GM21825 (cell line): Measurements from ENCODE around the gene LCN1.
"Not testable (repeated sequence)": the region's sequence is repeated elsewhere in the genome, so short reads cannot be mapped to it uniquely, and the experiment has no call there.

Experiments used
- ATAC-seq: cut with Tn5 transposase; IDR thresholded peaks from one replicate; pipeline ENCODE4 v1.9.1; 2021; ENCODE audit warnings: mild to moderate bottlenecking, moderate library complexity; ENCODE audit not compliant: unreplicated experiment

LCN1 gene

DNA sequence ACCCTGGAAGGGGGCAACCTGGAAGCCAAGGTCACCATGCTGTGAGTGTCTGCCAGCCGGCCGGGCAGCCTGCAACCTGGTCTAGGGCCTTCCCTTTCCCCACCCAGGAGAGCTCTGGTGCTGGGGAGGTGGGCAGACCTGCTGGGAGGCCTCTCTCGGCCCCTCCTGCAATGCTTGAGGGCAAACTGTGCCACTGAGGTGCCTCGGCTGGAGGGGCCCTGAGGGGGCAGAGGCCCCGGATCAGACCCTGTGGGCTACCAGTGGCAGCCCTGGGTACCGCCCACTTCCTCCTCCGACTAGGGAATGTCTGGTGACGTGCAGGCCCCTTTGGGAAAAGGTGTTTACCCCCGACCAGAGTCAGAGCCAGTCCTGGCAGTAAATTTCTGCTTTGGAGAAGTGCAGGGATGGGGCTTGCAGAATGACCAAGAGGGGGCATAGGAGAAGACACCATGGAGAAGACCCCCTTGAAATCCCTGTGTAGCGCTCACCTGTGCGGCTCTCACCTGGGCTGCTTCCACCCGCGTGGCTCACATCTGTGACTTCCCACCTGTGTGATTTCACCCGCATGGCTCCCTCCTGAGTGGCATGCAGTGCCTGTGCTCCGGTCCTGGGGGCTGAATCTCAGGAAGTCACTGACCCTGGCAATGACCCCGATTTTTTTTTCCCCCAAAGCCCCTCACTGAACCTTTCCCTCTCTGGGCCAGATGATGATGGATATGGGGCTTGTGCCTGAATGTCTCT, 1.1 kb downstream of the LCN1 start:
- ATAC-seq = no peak

DNA sequence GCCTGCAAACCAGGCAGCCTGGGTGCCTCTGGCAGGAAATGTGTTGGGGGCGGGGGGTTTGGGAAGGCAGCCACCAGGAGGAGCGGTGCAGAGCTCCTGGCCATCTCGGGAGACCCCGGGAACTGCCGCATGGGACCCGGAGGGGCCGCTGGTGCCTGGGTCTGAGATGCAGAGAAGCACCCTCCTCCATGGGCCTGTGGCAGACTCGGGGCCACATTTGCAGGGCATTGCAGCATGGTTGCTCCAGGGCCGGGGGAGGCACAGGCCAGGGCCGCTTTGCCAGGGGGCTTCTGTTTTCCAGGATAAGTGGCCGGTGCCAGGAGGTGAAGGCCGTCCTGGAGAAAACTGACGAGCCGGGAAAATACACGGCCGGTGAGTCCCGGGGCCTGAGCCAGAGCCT, 1.7 kb downstream of the LCN1 start:
- ATAC-seq = no peak

DNA sequence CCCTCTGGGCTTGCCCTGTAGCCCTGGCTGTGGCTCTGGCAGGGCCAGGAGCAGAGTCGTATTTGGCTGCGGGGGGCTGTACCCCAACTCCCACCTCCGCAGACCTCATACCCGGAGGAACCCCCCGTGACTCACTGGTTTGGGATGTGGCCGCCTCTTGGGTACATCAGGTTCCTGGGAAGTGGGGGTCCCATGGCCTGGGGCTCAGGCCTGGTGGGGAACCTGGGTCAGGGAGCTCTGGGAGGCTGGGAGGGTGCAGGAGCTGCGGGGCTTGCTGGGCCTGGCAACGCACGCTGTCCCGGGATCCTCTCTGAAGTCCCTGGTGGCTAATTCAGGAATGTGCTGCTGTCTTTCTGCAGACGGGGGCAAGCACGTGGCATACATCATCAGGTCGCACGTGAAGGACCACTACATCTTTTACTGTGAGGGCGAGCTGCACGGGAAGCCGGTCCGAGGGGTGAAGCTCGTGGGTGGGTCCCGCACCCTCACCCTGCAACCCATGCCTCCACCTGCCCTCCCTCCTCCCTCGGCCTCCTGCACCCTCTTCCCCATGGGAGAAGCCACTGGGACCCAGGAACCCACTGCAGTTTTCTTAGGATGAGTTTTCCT, 2.4 kb downstream of the LCN1 start:
- no peak for ATAC-seq

DNA sequence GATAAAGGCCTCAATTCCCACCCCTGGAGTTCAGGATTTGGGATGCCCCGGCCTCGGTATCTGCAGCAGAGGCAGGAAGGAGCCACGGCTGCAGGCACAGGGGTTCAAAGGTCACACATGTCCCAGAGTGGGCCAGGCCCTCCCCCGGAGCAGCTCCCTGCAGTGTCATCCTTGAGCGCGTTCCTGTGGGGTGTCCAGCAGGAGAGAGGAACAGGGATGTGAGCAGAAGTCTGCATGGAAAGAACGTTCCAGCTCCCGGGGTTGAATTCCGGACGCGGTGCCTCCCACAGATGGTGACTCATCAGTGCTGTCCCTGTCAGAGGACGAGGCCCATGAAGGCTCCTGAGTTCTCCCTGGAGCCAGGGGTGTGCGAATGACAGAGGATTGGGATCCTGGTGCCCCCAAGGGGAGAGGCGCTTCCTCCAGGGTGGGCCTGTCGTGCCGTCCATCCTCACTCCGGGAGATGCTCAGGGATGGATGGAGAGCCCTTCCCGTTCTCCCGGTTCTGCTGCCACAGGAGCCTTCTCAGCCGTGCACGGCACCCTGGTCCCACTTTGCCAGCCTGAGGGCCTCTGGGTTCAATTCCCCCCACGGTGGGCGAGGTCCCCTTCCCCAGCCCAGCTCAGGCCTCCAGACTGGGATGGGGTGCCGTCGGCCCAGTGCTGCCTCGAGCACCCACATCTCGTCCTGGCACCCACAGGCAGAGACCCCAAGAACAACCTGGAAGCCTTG, 3.1 kb downstream of the LCN1 start:
- no peak for ATAC-seq

DNA sequence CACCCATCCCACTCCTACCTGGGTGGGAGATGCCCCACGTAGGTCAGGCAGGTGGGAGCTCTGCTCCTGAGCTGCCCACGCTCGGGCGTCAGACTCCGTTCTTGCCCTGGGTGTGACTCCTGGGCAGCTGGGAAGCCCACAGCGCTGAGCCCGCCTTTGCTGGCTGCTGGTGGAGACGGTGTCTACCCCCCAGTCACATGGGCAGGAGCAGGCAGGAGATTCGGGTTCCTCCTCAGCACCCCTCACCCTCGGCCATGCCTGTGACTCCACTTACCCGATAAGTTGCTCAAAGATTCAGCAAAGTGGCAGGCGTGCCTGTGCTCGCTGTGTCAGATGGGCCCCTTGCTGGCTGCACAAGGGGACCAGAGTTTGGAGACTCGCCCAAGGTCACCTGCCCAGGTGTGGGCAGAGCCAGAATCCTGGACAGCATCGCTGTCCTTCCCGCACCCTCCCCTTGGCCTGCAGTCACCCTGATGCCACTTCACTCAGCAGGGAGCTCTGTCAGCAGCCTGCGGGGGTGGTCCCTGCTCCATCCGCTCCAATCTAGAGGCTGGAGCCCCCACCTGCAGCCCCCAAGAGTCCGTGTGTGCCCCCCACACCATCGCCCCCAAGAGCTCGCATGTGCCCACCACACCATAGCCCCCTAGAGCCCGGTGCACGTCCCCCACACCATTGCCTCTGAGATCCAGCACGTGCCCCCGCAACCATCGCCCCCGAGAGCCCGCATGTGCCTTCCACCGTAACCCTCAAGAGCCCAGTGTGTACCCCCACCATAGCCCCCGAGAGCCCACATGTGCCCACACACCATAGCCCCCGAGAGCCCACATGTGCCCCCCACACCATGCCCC, 4.2 kb downstream of the LCN1 start:
- no peak for ATAC-seq

DNA sequence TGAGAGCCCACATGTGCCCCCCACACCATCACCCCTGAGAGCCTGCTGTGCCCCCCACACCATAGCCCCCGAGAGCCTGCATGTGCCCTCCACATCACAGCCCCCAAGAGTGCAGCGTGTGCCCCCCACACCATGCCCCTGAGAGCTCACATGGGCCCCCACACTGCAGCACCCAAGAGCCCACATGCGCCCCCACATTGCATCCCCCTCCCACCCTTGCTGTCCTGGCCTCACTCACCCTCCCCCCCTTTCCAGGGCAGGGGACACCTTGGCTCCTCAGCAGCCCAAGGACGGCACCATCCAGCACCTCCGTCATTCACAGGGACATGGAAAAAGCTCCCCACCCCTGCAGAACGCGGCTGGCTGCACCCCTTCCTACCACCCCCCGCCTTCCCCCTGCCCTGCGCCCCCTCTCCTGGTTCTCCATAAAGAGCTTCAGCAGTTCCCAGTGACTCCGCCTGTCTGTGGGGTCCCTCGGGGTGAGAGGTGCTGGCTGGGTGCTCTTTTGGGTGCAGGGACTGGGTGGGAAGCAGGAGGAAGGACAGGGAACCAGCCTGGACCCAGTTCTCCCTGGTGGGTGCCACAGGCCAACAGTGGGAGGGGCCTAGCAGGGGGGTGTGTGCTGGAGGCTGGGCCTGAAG, 5.0 kb downstream of the LCN1 start:
- no peak for ATAC-seq

DNA sequence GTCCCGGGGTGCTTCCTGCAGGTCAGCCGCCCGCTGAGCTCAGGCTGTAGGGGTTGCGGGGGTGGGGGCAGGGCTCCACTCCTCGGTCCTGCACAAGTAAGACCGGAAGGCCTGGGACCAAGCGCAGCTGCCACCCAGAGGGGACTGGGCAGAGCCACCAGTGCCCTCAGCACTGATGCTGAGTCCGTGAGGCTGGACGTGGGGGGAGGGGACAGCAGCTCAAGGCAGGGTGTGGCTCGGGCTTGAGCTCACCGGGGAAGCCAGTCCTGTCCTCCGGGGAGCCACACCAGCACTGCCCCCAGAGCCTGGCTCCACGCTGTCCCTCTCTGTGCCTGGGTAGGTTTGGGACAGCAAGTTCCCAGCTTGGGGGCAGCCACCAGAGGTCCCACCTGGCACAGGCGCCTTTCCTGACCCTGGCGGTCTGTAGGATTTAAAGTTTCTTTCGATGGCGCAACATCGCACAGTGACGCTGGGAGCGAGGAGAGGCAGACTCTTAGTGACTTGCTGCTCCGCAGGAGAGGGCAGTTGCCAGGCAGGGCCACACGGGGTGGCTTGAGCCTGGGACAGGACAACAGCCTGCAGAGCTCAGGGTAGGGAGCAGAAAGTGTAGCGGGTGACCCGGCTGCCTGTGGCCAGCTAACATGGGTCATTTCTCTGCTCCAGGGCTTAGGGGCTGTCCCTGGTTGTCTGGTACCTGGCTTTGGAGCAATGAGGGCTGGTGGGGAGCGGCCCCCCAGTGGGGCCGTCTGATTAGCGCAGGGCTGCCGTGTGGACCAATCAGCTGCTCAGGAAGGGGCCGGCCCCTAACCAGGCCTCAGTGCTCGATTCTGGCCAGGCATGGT, 5.7 kb downstream of the LCN1 start:
- no peak for ATAC-seq

DNA sequence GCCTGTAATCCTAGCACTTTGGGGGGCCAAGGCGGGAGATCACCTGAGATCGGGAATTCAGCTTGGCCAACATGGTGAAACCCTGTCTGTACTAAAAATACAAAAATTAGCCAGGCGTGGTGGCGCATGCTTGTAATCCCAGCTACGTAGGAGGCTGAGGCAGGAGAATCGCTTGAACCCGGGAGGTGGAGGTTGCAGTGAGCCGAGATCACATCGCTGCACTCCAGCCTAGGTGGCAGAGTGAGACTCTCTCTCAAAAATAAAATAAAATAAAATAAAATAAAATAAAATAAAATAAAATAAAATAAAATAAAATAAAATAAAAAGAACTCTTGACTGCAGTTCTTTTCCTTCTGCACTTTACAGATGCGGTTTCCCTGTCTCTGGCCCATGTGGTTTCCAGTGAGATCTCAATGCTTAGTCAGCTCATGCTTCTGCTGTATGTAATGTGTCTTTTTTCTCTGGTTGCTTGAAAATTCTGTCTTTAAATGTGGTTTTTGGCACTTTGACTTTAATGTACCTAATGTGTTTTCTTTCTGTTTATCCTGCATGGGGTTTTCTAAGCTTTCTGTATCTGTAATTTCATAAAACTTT, 7.7 kb downstream of the LCN1 start:
- ATAC-seq = not testable (repeated sequence)

DNA sequence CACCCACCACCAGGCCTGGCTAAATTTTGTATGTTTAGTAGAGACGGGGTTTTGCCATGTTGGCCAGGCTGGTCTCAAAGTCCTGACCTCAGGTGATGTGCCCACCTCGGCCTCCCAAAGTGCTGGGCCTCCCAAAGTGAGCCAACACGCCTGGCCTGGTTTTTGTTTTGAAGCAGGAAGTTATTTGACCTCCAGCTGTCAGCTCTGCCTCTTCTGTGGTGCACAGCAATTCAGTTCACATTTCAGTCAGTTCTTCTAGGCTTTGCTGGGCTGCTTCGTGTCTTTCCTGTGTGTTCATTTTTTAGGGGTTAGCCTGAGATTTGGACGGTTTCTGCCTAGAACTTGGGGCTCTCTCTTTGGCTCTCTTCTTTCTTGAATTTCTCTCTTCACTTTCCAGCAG, 8.9 kb downstream of the LCN1 start:
- no peak for ATAC-seq

DNA sequence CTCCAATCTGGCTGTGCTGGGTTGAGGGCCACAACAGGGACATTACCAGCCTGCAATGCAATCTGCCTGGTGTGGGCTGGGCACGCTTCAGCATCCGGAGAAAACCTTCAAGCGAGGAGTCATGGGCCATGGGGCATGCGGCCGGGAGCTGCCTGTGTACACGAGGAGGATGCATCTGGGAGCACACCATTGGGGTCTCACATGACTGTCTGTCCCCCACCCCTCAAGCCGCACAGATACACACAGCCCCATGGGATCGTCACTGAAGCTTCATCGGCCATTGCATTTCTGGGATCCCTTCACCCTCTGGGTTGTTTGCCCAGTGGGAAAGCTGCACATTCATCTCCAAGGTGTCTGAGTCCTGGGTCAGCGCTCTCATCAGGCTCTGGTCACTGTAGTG, 9.9 kb downstream of the LCN1 start:
- ATAC-seq = no peak

DNA sequence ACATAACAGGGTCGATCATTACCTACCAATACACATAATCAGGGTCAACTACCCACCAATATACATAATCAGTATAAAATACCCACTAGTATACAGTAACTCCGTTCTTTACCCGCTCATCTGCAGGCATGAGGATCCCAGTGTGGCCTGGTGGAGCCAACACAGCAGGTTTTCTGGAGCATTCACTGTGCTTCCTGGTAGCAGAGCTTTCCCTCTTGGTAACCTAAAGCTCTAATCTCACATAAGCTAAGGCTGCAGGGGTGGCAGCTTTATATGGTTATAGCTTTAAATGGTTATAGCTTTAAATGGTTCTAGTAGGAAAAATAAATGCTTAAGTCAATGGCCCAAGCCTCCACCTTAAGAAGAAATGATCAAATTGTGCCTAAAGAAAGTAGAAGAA, 11.9 kb downstream of the LCN1 start:
- no peak for ATAC-seq

DNA sequence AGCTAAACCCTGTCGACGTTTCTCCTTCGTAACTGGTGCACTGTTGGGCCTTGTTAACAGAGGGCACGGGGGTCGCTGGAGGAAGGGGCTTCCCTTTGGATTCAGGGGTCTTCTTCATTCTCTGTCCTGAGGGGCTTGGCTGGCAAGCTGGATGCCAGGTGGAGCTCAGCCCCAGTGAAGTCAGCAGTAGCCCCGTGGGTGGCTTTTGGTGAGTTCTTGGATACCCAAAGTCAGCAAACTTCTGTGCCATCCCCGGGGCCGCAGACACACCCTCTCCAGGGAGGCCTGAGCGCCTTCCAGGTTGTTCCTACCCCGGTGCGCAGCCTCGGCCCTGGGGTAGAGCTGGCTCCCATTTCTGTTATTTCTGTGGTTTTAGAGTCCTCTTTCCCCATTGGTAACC, 12.4 kb downstream of the LCN1 start:
- ATAC-seq = no peak

DNA sequence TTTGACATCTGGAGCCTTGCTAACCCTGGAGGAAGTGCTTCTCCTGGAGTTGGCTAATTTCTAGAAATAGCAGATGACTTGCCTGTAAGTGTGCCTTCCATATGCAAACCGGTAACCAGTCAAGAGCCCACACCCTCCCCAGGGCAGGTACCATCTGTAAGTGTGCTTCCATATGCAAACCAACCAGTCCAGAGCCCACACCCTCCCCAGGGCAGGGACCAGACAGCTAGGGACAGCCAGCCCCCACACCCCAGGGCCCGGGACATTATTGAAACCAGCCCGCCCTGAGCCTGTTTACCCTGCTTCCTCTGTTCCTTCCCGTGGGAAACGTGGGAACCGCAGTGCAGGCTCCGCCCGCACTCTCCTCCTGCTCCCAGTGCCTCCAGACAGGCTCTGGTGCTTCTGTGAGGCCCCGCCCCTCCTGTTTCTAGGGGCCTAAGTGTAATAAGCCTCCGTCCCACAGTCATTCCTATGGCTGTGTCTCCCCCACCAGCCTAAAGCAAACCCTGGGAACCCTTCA, 13.0 kb downstream of the LCN1 start:
- ATAC-seq = not testable (repeated sequence)

DNA sequence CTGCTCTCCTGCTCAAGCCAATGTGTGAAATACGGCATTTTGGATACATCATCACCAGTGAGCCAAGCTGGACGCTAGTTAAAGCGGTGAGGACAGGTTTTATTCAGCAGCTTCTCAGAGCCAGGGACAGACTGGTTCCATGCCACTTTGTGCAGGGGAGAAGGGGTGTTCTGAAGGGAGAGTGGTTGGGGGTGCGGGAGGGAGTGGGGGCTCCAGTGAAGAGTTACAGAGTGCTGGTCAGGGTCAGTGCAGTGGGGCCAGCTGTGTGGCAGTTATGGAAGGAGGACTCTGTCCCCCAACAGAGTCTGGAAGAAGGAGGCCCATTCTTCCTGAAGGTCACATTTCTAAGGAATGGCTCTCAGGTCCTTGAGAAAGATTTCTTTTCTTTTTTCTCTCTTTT, 13.6 kb downstream of the LCN1 start:
- ATAC-seq = not testable (repeated sequence)

DNA sequence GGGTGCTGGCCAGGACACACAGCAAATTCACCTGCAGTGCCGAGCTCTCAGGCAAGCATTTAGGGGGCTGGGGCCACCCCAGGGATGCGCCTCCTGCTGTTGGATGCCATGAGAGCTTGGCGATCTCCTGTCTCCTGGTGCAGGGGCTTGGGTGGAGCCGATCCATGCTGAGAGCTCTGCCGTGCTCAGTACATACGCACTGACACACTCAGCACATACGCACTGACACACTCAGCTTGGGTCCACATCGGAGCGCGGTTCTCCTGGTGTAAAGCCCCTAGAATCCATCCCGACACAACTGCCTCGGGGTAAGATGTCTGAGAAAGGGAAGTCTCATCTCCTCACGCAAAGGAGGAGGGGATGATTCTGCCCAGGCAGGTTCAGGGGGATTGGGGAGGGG, 14.4 kb downstream of the LCN1 start:
- ATAC-seq = not testable (repeated sequence)

DNA sequence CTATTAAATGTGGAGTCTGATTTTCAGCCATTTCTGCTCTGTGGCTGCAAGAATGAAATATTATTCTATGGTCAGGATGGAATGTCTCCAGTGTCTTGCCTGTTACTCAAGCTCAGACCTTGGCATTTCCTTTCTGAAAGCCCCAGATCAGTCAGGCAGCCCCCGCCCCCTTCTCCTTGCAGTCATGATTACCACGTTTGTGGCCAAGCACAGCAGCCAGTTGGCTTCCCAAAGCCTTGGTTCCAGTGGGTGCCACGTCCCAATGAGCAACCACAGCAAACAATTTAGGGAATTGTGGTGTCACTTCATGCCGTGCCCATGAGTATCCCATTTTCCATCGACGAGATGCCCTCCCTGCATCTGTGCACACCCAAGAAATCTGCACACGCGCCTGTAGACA, 15.0 kb downstream of the LCN1 start:
- ATAC-seq = no peak

DNA sequence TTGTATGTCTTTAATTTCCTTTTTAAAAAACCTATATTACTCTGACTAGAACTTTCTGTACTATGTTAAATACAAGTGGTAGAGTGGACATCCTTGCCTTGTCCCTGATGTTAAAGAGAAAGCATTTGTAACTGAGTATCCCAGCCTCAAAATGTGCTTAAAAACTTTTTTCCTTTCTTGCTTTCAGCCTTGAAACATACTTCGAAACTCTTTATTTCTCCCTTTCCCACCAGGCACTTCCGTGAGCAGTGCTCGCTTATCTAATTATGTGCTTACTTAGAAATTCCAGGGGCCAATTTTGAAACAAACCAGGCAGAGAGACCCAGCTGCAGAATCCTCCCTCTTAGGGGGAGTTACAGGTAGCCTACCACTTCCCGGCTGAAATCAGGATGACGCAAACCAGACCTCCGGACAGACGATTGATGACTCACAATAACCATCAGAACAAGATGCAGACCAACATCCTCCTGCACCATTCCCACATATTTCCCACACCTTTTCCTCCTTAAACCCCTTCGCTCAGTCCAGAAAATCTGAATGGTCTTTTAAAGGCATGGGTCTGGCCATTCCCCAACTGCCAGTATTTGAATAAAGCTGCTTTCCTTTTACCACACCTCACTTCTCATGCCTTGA, 22.1 kb downstream of the LCN1 start:
- ATAC-seq = not testable (repeated sequence)

DNA sequence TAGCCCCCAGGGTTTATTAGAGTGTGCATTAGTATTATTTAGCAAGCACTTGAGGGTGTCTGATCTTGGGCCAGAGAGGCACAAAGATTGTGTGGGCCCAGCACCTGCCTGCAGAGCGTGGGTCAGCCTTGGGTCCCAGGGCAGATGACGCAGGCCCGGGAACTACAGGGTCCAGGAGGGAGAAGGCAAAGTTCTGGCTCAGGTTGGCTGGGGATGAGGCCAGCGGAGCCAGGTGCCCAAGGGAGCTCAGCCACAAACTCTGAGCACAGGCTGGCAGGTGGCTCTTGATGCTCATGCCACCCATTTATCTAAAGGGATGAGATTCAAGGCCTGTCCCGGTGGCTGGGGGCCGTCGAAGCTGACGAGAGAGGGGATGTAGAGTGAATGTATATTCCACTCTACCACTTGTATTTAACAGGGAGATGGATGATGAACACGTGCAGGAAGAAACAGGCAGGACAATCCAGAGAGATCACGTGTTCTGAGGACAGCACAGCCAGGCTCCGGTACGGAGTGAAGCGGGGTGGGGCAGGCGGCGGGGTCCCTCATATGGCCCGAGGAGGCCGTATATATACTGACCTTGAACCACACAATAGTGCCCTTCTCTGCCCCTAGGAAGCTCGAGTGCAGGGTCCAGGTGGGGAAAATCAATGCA, 23.9 kb downstream of the LCN1 start:
- ATAC-seq = no peak
